Skeletal muscle tissue (tissue), 4 donors: ENCODE results near the gene MRPL24. TPM values are rescaled to one million over a fixed set of nuclear protein-coding genes. Genes with fewer than 3 reads are reported as not detected.
A peak's percentile ranks its signal among the peaks of the same experiment; 100 is the strongest.

Experiments
- H3K27ac ChIP-seq: one replicate; pipeline ENCODE4 v1.7.0; 2013; ENCODE audit warnings: mild to moderate bottlenecking, low read depth, low read length, inconsistent platforms
- H3K27me3 ChIP-seq, 3 donors: one replicate each; pipeline ENCODE4 v1.7.0; 2013; ENCODE audit warnings: low read length in 3 of 3; ENCODE audit not compliant: control insufficient read depth in 3 of 3, insufficient read depth in 3 of 3
- H3K36me3 ChIP-seq, 3 donors: one replicate each; pipeline ENCODE4 v1.7.0; 2013; ENCODE audit warnings: low read length in 3 of 3; ENCODE audit not compliant: control insufficient read depth in 3 of 3, insufficient read depth in 3 of 3
- H3K4me1 ChIP-seq, 3 donors: one replicate each; pipeline ENCODE4 v1.7.0; 2013; ENCODE audit warnings: low read length in 3 of 3, mild to moderate bottlenecking in 3 of 3; ENCODE audit not compliant: control insufficient read depth in 3 of 3, insufficient read depth in 3 of 3
- H3K4me3 ChIP-seq, 3 donors: one replicate each; pipeline ENCODE4 v1.7.0; 2013; ENCODE audit warnings: low read length in 3 of 3
- H3K9ac ChIP-seq, 3 donors: one replicate each; pipeline ENCODE4 v1.7.0; 2013; ENCODE audit warnings: low read length in 3 of 3, mild to moderate bottlenecking in 3 of 3, moderate library complexity in 2 of 3, low read depth in 1 of 3
- H3K9me3 ChIP-seq, 3 donors: one replicate each; pipeline ENCODE4 v1.7.0; 2013; ENCODE audit warnings: low read length in 3 of 3; ENCODE audit not compliant: control insufficient read depth in 3 of 3
- total RNA-seq: library from RNA; depleted of rRNA; stranded (reverse); fragments of >200 nt; gene quantifications from one replicate; pipeline ENCODE4 v1.2.3, GENCODE V29; 2014
- donor health status: Osteomylitis.

The MRPL24 gene
- total RNA-seq, 1 donor from 2014 or later, result 36.5 TPM

DNA sequence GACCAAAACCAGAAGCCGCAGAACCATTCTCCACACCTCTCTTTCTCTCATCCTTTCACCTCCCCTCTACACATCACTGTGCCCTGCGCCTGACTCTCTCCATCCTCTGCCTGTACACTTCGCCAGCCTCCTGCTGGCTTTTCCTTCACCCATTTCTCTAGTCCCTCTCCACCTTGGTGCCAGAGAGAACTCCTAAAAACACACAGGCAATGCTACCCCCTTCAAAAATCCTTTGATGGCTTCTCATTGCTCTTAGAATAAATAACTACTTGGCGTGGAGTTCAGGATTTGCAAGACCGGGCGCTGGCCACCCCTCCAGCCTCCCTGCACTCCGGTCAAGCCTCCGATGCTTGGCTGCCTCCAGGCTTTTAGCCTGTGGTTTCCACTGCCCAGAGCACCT is 44.1 kb downstream of the MRPL24 start:
- H3K9ac ChIP-seq, result no peak overlapping the region
- peaks cover 0 to 7% (median 2%) of the 10 kb centered on the region in 3 donors for H3K4me1 ChIP-seq
- peaks cover 3 to 26% (median 21%) of the 10 kb centered on the region in 3 donors for H3K27me3 ChIP-seq
- no peak overlapping the region for H3K4me3 ChIP-seq
- no peaks in the 10 kb centered on the region for H3K9me3 ChIP-seq
- peaks cover 0 to 2% (median 0%) of the 10 kb centered on the region in 3 donors for H3K36me3 ChIP-seq
- no peak overlapping the region for H3K27ac ChIP-seq

DNA sequence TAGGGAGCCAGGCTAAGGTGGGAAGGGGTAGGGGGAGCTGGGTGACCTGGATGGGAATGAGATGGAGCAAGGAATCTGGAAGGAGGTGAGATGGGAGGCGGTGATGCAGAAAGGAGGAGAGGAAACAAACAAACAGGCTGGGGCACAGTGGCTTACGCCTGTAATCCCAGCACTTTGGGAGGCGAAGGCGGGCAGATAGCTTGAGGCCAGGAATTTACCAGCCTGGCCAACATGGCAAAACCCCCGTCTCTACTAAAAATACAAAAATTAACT is 46.3 kb downstream of the MRPL24 start:
- no peaks in the 10 kb centered on the region for H3K36me3 ChIP-seq

GRCh38 chr1:156693848-156694689 is 46.8 kb downstream of the MRPL24 start:
- H3K36me3 ChIP-seq, result no peaks in the 10 kb centered on the region
- H3K4me1 ChIP-seq, result peaks cover 13 to 33% (median 20%) of the 10 kb centered on the region in 3 donors
- H3K27ac ChIP-seq, result no peak overlapping the region
- H3K9me3 ChIP-seq, result no peaks in the 10 kb centered on the region
- no peak overlapping the region for H3K9ac ChIP-seq
- no peak overlapping the region for H3K4me3 ChIP-seq
- peaks cover 8 to 24% (median 21%) of the 10 kb centered on the region in 3 donors for H3K27me3 ChIP-seq

More for the DNA sequence above, 46.3 kb downstream of the MRPL24 start:
- no peaks in the 10 kb centered on the region for H3K9me3 ChIP-seq
- no peak overlapping the region for H3K4me3 ChIP-seq
- H3K4me1 ChIP-seq, result peaks cover 8 to 28% (median 14%) of the 10 kb centered on the region in 3 donors
- no peak overlapping the region for H3K9ac ChIP-seq
- H3K27me3 ChIP-seq, result peaks cover 8 to 25% (median 20%) of the 10 kb centered on the region in 3 donors
- no peak overlapping the region for H3K27ac ChIP-seq

- H3K9me3 ChIP-seq, result no peaks in the 10 kb centered on the region
- peaks cover 8 to 22% (median 21%) of the 10 kb centered on the region in 3 donors for H3K27me3 ChIP-seq
- no peak overlapping the region for H3K4me3 ChIP-seq
- H3K4me1 ChIP-seq, result peaks cover 17 to 35% (median 22%) of the 10 kb centered on the region in 3 donors
- no peak overlapping the region for H3K27ac ChIP-seq
- no peaks in the 10 kb centered on the region for H3K36me3 ChIP-seq
- no peak overlapping the region for H3K9ac ChIP-seq
These were observed 47.7 kb downstream of the MRPL24 start for GRCh38 chr1:156692925-156693847.

- peaks cover 17 to 35% (median 22%) of the 10 kb centered on the region in 3 donors for H3K4me1 ChIP-seq
- H3K9me3 ChIP-seq, result no peaks in the 10 kb centered on the region
- no peaks in the 10 kb centered on the region for H3K36me3 ChIP-seq
- no peak overlapping the region for H3K9ac ChIP-seq
- H3K27ac ChIP-seq, result no peak overlapping the region
- peaks cover 8 to 22% (median 21%) of the 10 kb centered on the region in 3 donors for H3K27me3 ChIP-seq
- H3K4me3 ChIP-seq, result no peak overlapping the region
These were observed 48.4 kb downstream of the MRPL24 start for GRCh38 chr1:156692441-156692924.

DNA sequence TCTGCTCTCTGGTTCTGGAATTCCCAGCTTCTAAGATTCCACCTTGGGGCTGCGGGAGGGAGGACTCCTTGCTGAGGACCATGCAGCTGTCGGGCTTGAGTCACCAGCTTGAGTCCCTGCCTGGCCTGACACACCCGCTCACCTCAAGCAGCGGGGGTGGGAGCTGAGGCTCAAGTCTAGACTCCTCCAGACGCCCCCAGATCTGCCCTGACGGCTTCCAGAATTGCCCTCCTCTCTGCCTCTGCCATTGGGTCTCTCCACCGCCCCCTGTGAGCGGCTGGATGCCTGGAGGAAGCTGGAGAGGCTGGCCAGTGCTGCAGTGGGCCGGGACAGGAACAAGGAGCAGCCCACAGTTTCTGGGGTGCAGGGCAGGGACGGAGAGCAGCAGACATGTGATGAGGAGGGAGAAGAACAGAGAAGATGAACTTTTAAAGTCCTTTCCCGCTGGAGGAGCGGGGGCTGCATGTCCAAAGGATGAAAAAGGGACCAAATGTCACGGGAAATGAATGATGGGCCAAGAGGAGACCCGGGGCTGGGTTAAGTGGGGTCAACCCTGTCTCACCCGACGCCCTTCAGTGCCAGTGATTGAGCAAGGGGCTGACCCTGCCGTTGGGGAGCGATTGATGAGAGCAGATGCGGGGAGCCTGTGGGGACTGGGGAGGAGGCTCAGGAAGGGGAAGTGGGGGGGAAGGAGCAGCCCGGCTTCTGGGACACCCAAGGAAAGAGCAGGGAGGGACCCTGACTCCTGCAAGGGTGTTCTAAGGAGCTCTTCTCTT is 49.0 kb downstream of the MRPL24 start:
- Histone ChIP-seq H3K9me3 (no peaks in the 10 kb centered on the region), H3K36me3 (no peaks in the 10 kb centered on the region), H3K27me3 (peaks cover 8 to 22% (median 21%) of the 10 kb centered on the region in 3 donors), H3K9ac (no peak overlapping the region), H3K27ac (no peak overlapping the region), H3K4me1 (peaks cover 17 to 35% (median 22%) of the 10 kb centered on the region in 3 donors), H3K4me3 (no peak overlapping the region)

DNA sequence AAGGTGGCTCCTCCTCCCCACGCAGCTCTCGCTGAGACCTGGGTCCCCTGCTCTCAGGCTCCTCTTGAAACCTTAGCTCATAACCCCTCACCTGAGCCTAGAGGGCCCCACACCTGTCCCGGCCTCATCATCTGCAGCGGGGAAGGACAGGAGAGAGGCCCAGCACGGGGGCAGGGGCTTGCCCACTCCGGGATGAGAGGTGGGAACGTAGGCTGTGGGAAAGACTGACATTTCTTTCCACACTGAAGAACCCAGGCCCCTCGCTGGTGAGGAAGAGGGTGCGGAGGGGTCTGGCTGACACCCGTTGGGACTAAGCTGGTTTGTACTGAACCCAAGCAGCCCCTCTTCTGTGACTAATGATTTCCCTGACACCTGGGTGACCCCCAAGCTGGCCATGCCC is 49.7 kb downstream of the MRPL24 start:
- Histone ChIP-seq H3K27me3 (peaks cover 8 to 22% (median 21%) of the 10 kb centered on the region in 3 donors), H3K4me1 (peaks cover 17 to 35% (median 22%) of the 10 kb centered on the region in 3 donors), H3K27ac (no peak overlapping the region)

DNA sequence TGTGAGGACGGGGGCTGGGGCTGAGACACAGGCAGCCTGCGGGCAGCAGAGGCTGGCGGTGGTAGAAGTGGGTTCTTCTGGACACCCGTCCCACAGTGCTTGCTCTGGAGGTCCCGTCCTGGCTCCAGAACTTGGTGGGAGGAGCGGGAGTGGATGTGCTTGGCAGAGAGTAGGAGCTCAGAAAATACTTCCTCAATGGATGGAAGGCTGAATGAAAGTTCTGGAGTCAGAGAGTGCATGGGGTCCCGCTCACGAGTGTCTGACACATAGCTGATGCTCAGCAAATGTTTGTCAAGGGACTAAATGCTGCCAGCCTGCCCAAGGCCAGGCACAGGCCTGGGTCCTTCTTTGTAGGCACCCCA is 50.2 kb downstream of the MRPL24 start:
- H3K9me3 ChIP-seq, result no peaks in the 10 kb centered on the region
- no peak overlapping the region for H3K27ac ChIP-seq
- H3K27me3 ChIP-seq, result peaks cover 8 to 22% (median 21%) of the 10 kb centered on the region in 3 donors
- H3K4me1 ChIP-seq, result peaks cover 17 to 35% (median 22%) of the 10 kb centered on the region in 3 donors
- H3K9ac ChIP-seq, result peak overlapping the region in 1 of 3 donors; percentile 70
- H3K36me3 ChIP-seq, result no peaks in the 10 kb centered on the region
- H3K4me3 ChIP-seq, result no peak overlapping the region

More for the DNA sequence above, 49.7 kb downstream of the MRPL24 start:
- H3K36me3 ChIP-seq, result no peaks in the 10 kb centered on the region
- no peak overlapping the region for H3K9ac ChIP-seq
- H3K9me3 ChIP-seq, result no peaks in the 10 kb centered on the region
- H3K4me3 ChIP-seq, result no peak overlapping the region

DNA sequence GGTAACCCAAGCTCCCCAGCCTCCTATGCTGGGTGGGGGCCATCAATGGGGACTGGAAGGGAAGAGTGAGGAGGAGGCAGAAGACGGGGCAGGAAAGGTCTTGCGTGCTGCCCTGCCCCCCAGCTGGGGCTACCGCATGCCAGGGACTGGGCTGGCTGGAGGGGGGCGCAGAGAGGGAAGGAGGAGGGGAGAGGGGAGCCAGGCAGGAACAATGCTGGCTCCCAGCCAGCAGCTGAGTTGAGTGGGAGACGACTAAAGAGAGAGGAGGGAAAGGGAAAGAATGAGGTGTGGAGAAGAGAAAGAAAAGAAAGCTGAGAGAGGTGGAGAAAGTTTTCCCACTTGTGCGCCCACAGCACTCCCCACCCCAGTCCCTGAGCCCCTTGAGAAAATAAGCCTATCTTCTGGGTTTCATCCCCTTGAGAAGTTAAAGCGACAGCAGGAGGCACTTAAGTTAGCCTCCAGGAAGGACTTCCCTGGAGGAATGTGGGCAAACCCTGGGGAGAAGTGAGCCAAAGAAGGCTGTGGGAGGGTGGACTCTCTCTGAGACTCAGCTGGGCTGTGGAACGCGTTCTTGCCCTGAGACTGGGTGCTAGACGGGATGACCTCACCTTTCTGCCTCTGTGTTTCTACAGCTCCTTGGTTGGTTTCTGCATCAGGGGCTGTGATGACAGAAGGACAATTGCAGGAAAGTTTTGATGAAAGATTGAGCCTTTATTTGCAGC is 50.8 kb downstream of the MRPL24 start:
- Histone ChIP-seq H3K4me1 (peaks cover 17 to 35% (median 22%) of the 10 kb centered on the region in 3 donors), H3K9ac (peak overlapping the region in 2 of 3 donors; percentile 56 to 70), H3K9me3 (no peaks in the 10 kb centered on the region), H3K36me3 (no peaks in the 10 kb centered on the region), H3K27me3 (peaks cover 8 to 22% (median 21%) of the 10 kb centered on the region in 3 donors), H3K4me3 (peak overlapping the region in 2 of 3 donors; percentile 66 to 73), H3K27ac (peak overlapping the region; percentile 25)
